ENCODE measurements around the gene RHCG.

DNA sequence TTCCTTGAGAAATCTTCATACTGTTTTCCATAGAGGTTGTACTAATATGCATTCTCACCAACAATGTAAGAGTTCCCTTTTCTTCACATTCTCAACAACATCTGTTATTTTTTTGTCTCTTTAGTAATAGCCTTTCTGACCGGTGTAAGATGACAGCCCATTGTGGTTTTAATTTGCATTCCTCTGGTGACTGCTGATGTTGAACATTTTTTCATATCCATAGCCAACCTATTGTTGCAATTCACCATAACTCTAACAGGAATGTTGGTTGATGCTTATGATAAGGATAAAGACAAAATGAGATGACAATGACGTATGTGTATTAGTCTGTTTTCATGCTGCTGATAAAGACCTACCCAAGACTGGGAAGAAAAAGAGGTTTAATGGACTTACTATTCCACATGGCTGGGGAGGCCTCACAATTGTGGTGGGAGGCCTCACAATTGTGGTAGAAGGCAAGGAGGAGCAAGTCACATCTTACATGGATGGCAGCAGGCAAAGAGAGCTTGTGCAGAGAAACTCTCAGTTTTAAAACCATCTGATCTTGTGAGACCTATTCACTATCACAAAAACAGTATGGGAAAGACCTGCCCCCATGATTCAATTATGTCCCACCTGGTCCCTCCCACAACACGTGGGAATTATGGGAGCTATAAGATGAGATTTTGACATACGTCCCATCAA is 37.6 kb upstream of the RHCG start:
- TF ChIP-seq CTCF (IDR thresholded peaks at IDR 0.05) (no peak), POLR2A (IDR thresholded peaks at IDR 0.05) (no peak)

Measured in esophagus squamous epithelium (tissue), 4 donors.